HFFc6 (cell line): ENCODE results near the gene ELAVL4. TPM values are rescaled to one million over a fixed set of nuclear protein-coding genes. Genes with fewer than 3 reads are reported as not detected.

ENCODE experiments used
- DNase-seq: peaks from one replicate; pipeline ENCODE4 v3.0.0-alpha.2; 2018
- H3K27ac Mint-ChIP-seq: 2 replicates; pipeline ENCODE4 v1.8.0; 2020; ENCODE audit warnings: mild to moderate bottlenecking, mixed read lengths
- H3K27me3 Mint-ChIP-seq: 2 replicates; pipeline ENCODE4 v1.8.0; 2021; ENCODE audit warnings: mild to moderate bottlenecking, moderate library complexity, mixed read lengths; ENCODE audit not compliant: insufficient read depth
- H3K36me3 Mint-ChIP-seq: 2 replicates; pipeline ENCODE4 v1.8.0; 2021; ENCODE audit warnings: low read depth, mixed read lengths
- H3K4me1 Mint-ChIP-seq: 2 replicates; pipeline ENCODE4 v1.8.0; 2020; ENCODE audit warnings: low read depth, mixed read lengths
- H3K4me3 Mint-ChIP-seq: 2 replicates; pipeline ENCODE4 v1.8.0; 2020; ENCODE audit warnings: mild to moderate bottlenecking, moderate library complexity, mixed read lengths
- H3K9me3 Mint-ChIP-seq: 2 replicates; pipeline ENCODE4 v1.8.0; 2020; ENCODE audit warnings: mild to moderate bottlenecking, mixed read lengths
- total RNA-seq, 6 experiments: library from RNA; stranded (reverse); fragmentation: NEBNext Ultra II Directional; extraction: Animal tissue kit (Norgen Biotek cat#: 25700); gene quantifications; 2 replicates in 1 of 6; 3 replicates in 5 of 6; pipeline ENCODE4 v1.2.3, GENCODE V29; 2021
- TF ChIP-seq, protein P1 (sequence below): fragments of 200-600 bp; sonication (generic); IDR thresholded peaks from 2 replicates; pipeline ENCODE4 v1.5.0; 2021; ENCODE audit warnings: antibody characterized with exemption, mild to moderate bottlenecking

ELAVL4 gene
- total RNA-seq, 6 experiments from 2014 or later = not detected

DNA sequence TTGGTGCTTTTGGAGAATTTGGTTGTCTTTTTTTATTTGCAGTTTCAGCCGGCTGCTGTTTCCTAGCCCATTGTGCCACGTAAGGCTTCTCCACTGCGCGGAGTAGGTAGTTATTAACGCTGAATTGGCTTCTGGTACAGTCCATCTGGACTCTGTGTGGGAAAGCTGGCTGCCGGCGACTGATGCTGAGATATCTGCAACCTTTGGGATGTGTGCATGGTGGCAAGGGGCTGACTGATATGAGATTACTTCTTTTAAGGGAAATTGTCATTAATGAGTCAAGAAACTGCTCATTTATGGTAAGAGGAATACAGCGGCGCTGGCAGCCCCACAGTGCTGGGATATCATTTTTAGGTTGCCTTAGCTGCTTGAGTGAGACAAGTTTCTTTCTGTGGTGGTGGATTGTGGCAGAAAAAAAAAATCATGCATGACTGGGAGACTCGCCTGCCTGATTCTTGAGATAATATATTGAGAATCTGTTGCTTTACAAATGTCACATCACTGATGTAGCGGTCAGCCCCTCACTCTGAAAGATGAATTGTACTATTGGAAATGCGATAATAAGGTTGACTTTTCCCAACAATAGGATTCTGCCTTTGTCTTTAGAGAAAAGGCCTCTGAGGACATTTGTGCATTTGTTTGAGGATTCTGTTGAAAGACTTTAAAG, 2.5 kb upstream of the ELAVL4 start:
- no peak for DNase-seq
- Mint-ChIP-seq H3K9me3 (peaks cover 40% of the 10 kb centered on the region), H3K4me1 (no peaks in the 10 kb centered on the region), H3K27ac (no peak overlapping the region), H3K36me3 (no peaks in the 10 kb centered on the region), H3K4me3 (no peak overlapping the region), H3K27me3 (no peaks in the 10 kb centered on the region; the same call in 1 of the 2 replicates)
- TF ChIP-seq, protein P1, sequence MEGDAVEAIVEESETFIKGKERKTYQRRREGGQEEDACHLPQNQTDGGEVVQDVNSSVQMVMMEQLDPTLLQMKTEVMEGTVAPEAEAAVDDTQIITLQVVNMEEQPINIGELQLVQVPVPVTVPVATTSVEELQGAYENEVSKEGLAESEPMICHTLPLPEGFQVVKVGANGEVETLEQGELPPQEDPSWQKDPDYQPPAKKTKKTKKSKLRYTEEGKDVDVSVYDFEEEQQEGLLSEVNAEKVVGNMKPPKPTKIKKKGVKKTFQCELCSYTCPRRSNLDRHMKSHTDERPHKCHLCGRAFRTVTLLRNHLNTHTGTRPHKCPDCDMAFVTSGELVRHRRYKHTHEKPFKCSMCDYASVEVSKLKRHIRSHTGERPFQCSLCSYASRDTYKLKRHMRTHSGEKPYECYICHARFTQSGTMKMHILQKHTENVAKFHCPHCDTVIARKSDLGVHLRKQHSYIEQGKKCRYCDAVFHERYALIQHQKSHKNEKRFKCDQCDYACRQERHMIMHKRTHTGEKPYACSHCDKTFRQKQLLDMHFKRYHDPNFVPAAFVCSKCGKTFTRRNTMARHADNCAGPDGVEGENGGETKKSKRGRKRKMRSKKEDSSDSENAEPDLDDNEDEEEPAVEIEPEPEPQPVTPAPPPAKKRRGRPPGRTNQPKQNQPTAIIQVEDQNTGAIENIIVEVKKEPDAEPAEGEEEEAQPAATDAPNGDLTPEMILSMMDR = no peak

DNA sequence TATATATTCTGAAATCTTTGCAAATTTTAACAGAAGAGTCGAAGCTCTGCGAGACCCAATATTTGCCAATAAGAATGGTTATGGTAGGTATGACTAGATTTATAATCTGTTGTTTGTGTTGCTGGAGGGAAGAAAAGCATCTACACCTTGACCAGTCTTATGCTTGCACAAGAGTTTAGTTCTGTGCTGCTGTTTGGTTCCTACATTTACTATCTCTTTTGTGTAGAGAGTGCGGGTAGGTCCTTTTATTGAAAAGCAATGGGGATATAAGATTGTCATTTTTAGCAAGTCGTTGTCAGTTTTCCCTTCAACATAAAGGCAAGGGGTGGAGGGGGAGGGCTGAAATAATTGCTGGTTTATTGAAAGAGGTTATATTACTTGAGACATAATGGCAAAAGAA, 396 bp downstream of the ELAVL4 start:
- Mint-ChIP-seq H3K4me3 (no peak overlapping the region), H3K9me3 (peaks cover 31% of the 10 kb centered on the region), H3K27me3 (no peaks in the 10 kb centered on the region; the same call in 1 of the 2 replicates), H3K4me1 (no peaks in the 10 kb centered on the region), H3K36me3 (no peaks in the 10 kb centered on the region), H3K27ac (no peak overlapping the region)
- TF ChIP-seq, protein P1 = no peak
- no peak for DNase-seq

DNA sequence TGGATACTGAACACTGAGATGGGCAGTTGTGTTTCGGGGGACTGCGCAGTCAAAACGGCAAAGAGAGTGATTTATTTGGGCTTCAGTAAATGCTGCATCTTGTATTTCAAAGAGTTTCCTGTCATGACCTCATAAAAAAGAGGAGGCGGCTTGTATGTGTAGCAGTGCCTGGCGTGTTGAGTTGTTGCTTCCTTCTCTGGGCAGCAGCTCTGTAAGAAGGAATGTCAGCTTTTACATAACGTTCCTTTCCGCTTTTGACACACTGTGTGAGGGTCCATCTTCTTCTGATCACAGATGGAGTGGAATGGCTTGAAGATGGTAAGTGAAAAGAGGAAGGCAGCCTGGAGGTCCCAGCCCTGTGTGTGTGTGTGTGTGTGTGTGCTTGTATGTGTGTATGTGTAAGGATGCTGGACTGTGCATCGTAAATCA, 941 bp downstream of the ELAVL4 start:
- no peak overlapping the region for H3K4me3 Mint-ChIP-seq
- no peaks in the 10 kb centered on the region; the same call in 1 of the 2 replicates for H3K27me3 Mint-ChIP-seq
- no peak overlapping the region for H3K27ac Mint-ChIP-seq
- H3K36me3 Mint-ChIP-seq = no peaks in the 10 kb centered on the region
- TF ChIP-seq, protein P1 = no peak
- H3K9me3 Mint-ChIP-seq = peaks cover 36% of the 10 kb centered on the region
- H3K4me1 Mint-ChIP-seq = no peaks in the 10 kb centered on the region
- DNase-seq = no peak

DNA sequence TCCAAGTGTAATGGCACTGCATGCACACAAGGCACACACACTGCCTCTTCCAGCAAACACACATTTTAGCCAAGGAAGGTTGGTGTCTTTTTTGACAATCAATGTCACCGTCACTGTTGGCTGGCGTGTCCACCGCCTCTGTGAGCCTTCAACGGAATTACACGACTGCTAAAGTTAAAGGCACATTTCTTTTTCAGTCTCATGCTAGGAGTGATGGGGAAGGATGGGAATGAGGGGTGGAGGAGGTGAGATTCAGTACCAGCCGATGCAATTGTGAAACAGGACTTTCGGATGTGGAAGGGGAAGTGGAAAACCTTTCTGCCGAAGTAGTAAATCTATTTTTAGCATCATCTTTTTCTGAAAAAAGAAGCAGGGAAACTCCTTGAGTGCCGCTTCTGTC, 1.4 kb downstream of the ELAVL4 start:
- no peak overlapping the region for H3K27ac Mint-ChIP-seq
- no peaks in the 10 kb centered on the region for H3K36me3 Mint-ChIP-seq
- H3K9me3 Mint-ChIP-seq = peaks cover 36% of the 10 kb centered on the region
- H3K27me3 Mint-ChIP-seq = no peaks in the 10 kb centered on the region; the same call in 1 of the 2 replicates
- no peaks in the 10 kb centered on the region for H3K4me1 Mint-ChIP-seq
- no peak overlapping the region for H3K4me3 Mint-ChIP-seq
- no peak for DNase-seq
- TF ChIP-seq, protein P1 = no peak

DNA sequence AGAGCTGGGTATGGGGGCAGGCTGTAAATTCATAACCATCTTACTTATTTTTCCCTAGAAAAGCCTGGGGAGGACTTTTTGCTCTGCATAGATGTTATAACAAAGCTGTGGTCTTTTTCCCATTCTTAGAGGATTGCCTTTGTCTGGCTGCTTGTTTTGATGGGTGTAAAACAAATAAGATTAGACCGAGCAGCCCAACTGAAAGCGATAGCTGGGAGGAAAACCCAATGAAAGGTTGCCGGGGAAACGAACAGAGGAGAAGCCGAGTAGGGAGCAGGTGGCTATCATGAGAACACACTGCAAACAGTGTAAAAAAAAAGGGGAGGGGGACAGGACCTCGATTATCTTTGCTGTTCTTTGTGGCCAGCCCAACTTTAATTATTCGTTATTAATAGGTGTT, 1.9 kb downstream of the ELAVL4 start:
- H3K36me3 Mint-ChIP-seq = no peaks in the 10 kb centered on the region
- H3K27me3 Mint-ChIP-seq = no peaks in the 10 kb centered on the region; the same call in 1 of the 2 replicates
- H3K9me3 Mint-ChIP-seq = peaks cover 36% of the 10 kb centered on the region
- no peak for DNase-seq
- no peak overlapping the region for H3K27ac Mint-ChIP-seq
- H3K4me3 Mint-ChIP-seq = no peak overlapping the region
- H3K4me1 Mint-ChIP-seq = no peaks in the 10 kb centered on the region
- TF ChIP-seq, protein P1 = no peak
